ENCODE data around the gene TSHB. TPM values are rescaled to one million over a fixed set of nuclear protein-coding genes. Genes with fewer than 3 reads are reported as not detected.
A peak's percentile ranks its signal among the peaks of the same experiment; 100 is the strongest.

Gene TSHB
- total and polyA plus RNA-seq, 2 donors (not counting 1 experiment from before 2014, with no cell fraction given) = not detected

GRCh38 chr1:115063228-115063901 lies 33.7 kb downstream of the TSHB start:
- Histone ChIP-seq H3K4me2 (ENCODE audit: extremely low read depth, insufficient read depth, low read length) (no peak overlapping the region), H3K4me3 (replicated peaks in 1 of 4; ENCODE audit: control extremely low read depth in 1 of 4, insufficient read depth in 1 of 4, low read depth in 3 of 4, low read length in 4 of 4) (no peak overlapping the region), H3K36me3 (ENCODE audit: control insufficient read depth, insufficient read depth, low read length) (no peaks in the 10 kb centered on the region), H3K4me1 (ENCODE audit: control insufficient read depth, extremely low read depth, insufficient read depth, low read length) (no peaks in the 10 kb centered on the region), H3K79me2 (ENCODE audit: control insufficient read depth, insufficient read depth, low read length) (no peaks in the 10 kb centered on the region), H4K20me1 (ENCODE audit: control insufficient read depth, extremely low read depth, insufficient read depth, low read length) (no peaks in the 10 kb centered on the region), H3K27me3 (ENCODE audit: control insufficient read depth, insufficient read depth, low read length) (no peaks in the 10 kb centered on the region), H3K9ac (ENCODE audit: insufficient read depth, low read length) (no peak overlapping the region), H3K27ac (ENCODE audit: insufficient read depth, low read length) (no peak overlapping the region), H2AFZ (ENCODE audit: low read length) (no peak overlapping the region), H3K9me3 (ENCODE audit: control insufficient read depth, insufficient read depth, low read depth, low read length) (no peaks in the 10 kb centered on the region)
- TF ChIP-seq CTCF (conservative IDR thresholded peaks at IDR 0.05 in 1 of 2, IDR thresholded peaks at IDR 0.05 in 1 of 2; ENCODE audit: low read depth in 1 of 2, low read length in 2 of 2) = no peak
- TF ChIP-seq EZH2 (IDR thresholded peaks at IDR 0.05; ENCODE audit: low read length, missing control alignments) = no peak
- peak in 1 of 2 donors; percentile 81 for DNase-seq (ENCODE audit: low read depth in 2 of 2)

GRCh38 chr1:115064461-115064860 lies 34.8 kb downstream of the TSHB start:
- H2AFZ ChIP-seq (ENCODE audit: low read length) = no peak overlapping the region
- no peaks in the 10 kb centered on the region for H3K4me1 ChIP-seq (ENCODE audit: control insufficient read depth, extremely low read depth, insufficient read depth, low read length)
- no peaks in the 10 kb centered on the region for H4K20me1 ChIP-seq (ENCODE audit: control insufficient read depth, extremely low read depth, insufficient read depth, low read length)
- no peak overlapping the region for H3K4me2 ChIP-seq (ENCODE audit: extremely low read depth, insufficient read depth, low read length)
- no peaks in the 10 kb centered on the region for H3K36me3 ChIP-seq (ENCODE audit: control insufficient read depth, insufficient read depth, low read length)
- H3K4me3 ChIP-seq (replicated peaks in 1 of 4; ENCODE audit: control extremely low read depth in 1 of 4, insufficient read depth in 1 of 4, low read depth in 3 of 4, low read length in 4 of 4) = no peak overlapping the region
- no peak overlapping the region for H3K9ac ChIP-seq (ENCODE audit: insufficient read depth, low read length)
- no peaks in the 10 kb centered on the region for H3K27me3 ChIP-seq (ENCODE audit: control insufficient read depth, insufficient read depth, low read length)
- no peaks in the 10 kb centered on the region for H3K9me3 ChIP-seq (ENCODE audit: control insufficient read depth, insufficient read depth, low read depth, low read length)
- no peak for TF ChIP-seq EZH2 (IDR thresholded peaks at IDR 0.05; ENCODE audit: low read length, missing control alignments)
- TF ChIP-seq CTCF (conservative IDR thresholded peaks at IDR 0.05 in 1 of 2, IDR thresholded peaks at IDR 0.05 in 1 of 2; ENCODE audit: low read depth in 1 of 2, low read length in 2 of 2) = no peak
- no peak for DNase-seq (ENCODE audit: low read depth in 2 of 2)
- no peak overlapping the region for H3K27ac ChIP-seq (ENCODE audit: insufficient read depth, low read length)
- H3K79me2 ChIP-seq (ENCODE audit: control insufficient read depth, insufficient read depth, low read length) = no peaks in the 10 kb centered on the region

GRCh38 chr1:115065021-115065420 lies 35.4 kb downstream of the TSHB start:
- Histone ChIP-seq H3K36me3 (ENCODE audit: control insufficient read depth, insufficient read depth, low read length) (no peaks in the 10 kb centered on the region), H4K20me1 (ENCODE audit: control insufficient read depth, extremely low read depth, insufficient read depth, low read length) (no peaks in the 10 kb centered on the region), H3K4me1 (ENCODE audit: control insufficient read depth, extremely low read depth, insufficient read depth, low read length) (no peaks in the 10 kb centered on the region), H3K27ac (ENCODE audit: insufficient read depth, low read length) (no peak overlapping the region), H3K79me2 (ENCODE audit: control insufficient read depth, insufficient read depth, low read length) (no peaks in the 10 kb centered on the region), H2AFZ (ENCODE audit: low read length) (no peak overlapping the region), H3K4me3 (replicated peaks in 1 of 4; ENCODE audit: control extremely low read depth in 1 of 4, insufficient read depth in 1 of 4, low read depth in 3 of 4, low read length in 4 of 4) (no peak overlapping the region), H3K27me3 (ENCODE audit: control insufficient read depth, insufficient read depth, low read length) (no peaks in the 10 kb centered on the region), H3K4me2 (ENCODE audit: extremely low read depth, insufficient read depth, low read length) (no peak overlapping the region), H3K9me3 (ENCODE audit: control insufficient read depth, insufficient read depth, low read depth, low read length) (no peaks in the 10 kb centered on the region), H3K9ac (ENCODE audit: insufficient read depth, low read length) (no peak overlapping the region)
- TF ChIP-seq EZH2 (IDR thresholded peaks at IDR 0.05; ENCODE audit: low read length, missing control alignments) = no peak
- TF ChIP-seq CTCF (conservative IDR thresholded peaks at IDR 0.05 in 1 of 2, IDR thresholded peaks at IDR 0.05 in 1 of 2; ENCODE audit: low read depth in 1 of 2, low read length in 2 of 2) = no peak
- peak in 1 of 2 donors; percentile 76 for DNase-seq (ENCODE audit: low read depth in 2 of 2)
